ENCODE data around the gene DNAL4.

- TF ChIP-seq CTCF (IDR thresholded peaks at IDR 0.05) (no peak), POLR2A (IDR thresholded peaks at IDR 0.05) (no peak)
These were observed 8.8 kb upstream of the DNAL4 start for GRCh38 chr22:38802671-38803121.
